ENCODE measurements around the gene RAB36.

- TF ChIP-seq CTCF (conservative IDR thresholded peaks at IDR 0.05; ENCODE audit: low read depth, low read length), result no peak
- TF ChIP-seq EZH2phosphoT487 (IDR thresholded peaks at IDR 0.05; ENCODE audit: borderline replicate concordance, low read length), result no peak
- no peak for TF ChIP-seq EZH2 (IDR thresholded peaks at IDR 0.05; ENCODE audit: low read length, unreplicated experiment)
Observed at GRCh38 chr22:23199159-23199558, 53.9 kb downstream of the RAB36 start.

Data from PC-3 (cell line).